SW480 (cell line): Measurements from ENCODE around the gene SLC9A3.
"Not testable (repeated sequence)": the region's sequence is repeated elsewhere in the genome, so short reads cannot be mapped to it uniquely, and the experiment has no call there.

Experiments
- DNase-seq: peaks from one replicate; pipeline ENCODE4 v3.0.0-alpha.2; 2016; ENCODE audit warnings: low spot score

SLC9A3 gene

DNA sequence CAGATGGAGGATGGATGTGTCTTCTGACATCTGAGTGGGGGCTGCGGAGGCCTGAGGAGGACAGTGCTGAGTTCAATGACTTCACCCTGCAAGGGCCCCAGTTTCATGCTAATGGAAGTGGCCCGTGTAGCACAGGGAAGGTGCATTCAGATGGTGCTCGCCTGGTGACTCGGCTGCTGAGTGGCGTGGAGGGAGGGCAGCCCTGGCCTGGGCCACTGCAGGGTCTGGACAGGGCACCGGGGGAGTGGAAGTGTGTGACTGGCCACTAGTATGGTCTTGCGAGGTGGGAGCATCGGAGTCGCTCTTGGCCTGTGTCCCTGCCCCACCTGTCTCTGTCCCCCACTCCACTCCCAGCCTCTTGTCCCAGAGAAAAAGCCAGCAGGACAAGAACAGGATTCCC is 1.7 kb upstream of the SLC9A3 start:
- DNase-seq = no peak

DNA sequence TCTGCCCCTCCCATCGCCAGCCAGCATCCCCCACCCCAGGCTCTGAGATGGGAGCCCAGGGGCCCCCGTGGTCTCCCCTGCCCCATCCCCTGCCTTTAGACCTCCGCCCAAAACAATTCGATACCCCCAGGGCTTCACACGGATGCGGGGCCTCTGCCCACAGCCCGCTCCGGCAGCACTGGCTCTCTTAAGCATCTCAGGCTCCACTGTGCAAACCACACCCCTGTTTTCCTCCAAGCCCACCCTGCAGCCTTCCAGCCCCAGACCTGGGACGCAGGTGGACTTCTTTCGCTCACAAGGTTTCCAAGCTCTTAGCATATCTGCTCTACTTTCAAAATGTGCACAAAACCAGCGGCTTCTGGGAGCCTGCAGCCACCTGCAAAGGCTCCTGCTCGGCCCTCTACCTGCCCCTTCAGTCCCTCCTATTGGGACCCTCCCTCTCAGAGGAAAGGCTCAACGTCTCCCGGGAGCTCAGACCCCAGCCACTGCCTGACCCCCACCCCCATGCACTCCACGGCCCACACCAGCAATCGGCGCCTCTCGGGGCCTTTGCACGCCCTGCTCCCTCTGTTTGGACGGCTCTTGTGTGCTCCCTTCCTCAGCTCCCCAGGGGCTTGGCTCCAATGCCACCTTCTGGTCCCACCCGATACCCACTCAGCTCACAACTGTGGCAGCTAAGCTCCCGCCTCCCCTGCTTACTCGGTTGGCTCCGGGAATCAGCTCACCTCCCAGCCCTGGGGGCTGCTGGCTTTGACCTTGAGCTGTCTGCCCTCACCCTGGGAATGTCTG is 918 bp upstream of the SLC9A3 start:
- DNase-seq = no peak

DNA sequence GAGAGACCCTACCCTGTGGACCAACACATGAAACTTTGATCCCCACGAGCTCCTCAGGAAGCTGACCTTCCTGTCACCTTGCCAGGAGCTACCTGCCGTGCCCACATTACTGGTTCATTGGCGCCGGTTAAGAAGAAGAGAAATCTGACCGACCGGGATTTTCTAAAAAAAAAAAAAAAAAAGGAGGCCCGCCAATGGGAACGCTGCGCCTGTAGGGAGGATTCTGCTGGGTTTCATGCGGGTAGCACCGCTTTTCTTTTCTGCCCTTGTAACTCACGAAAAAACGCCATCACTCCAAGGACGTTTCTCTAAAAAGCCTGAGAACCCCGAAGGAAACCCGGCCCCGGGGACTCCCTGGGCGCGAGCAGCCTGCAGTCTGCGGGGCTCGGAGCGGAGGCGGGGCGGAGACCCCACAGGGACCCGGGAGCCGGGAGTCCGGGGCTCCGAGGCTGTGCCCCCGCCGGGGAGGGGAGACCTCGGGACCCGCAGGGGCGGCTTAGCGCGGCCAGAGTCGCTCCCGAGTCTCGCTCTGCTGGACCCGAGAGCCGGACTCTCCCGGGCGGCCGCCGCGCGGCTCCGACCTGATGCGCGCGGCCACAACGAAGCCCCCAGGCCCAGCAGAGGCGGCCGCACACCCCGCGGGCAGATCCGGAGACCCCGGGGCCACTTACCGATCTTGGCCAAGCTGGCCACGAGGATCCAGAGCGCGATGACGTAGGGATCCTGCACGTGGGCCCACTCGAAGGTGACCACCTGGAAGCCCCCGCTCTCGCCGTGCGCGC is 617 bp downstream of the SLC9A3 start:
- peak; percentile 38 for DNase-seq

DNA sequence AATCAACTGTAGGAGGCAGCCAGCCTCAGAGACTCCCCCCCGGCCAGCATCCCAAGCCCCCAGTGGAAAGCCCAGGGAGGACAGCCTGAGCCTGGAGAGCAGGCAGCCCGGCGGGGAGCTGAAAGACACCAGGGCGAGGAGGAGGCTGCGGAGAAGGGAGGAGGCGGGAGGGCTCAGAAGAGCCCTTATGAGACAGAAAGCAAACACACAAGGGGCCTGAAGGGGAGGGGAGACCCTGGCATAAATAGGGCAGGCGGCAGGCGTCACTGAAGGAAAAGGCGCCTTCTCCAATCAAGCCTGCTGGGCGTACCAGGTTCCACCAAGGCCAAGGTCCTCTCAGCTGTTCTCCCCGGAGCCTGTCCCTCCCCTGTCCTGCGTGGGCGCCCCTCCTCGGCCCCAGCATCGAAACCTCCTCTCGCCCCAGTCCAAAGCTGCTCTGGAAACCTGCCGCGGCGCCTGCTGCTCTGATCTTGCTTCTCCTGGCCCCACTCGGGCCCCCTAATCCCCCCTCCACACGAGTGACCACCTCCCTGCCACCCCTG is 1.3 kb downstream of the SLC9A3 start:
- DNase-seq = no peak

DNA sequence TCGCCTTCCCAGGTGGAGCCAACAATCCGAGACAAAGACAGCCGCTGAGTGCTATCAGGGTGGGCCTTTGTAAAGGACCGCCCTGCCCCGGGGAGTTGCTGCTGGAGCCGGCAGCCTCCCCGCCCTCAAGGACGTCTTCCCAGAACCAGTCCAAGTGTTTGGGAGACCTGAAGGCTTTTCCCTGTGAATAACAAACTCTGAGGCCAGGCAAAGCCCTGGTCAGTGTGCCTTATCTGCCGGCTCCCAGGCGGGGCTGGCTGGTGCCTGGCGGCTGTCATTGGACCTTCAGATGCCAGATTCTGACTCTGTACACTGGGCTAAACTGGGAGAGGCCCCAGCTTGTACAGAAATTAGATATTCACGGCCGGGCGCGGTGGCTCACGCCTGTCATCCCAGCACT is 2.1 kb downstream of the SLC9A3 start:
- no peak for DNase-seq

DNA sequence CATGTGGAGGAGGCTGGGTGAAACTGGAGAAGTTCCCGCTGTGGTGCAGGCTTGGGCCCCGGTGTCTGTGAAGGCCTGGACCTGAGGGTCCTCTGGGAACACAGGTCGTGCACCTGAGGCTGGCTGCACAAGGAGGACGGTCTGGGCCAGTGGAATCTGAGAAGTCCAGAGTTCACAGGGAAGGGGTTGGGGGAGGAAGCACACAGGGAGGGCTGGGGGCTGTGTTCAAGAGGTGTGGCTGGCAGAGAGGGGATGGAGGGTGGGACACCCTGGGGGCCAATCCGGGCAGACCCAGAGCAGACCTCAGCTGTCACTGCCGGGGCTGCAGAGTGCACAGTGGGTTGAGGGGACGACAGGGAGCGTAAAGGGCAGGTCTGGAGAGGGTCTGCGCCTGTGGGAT is 2.6 kb downstream of the SLC9A3 start:
- no peak for DNase-seq

DNA sequence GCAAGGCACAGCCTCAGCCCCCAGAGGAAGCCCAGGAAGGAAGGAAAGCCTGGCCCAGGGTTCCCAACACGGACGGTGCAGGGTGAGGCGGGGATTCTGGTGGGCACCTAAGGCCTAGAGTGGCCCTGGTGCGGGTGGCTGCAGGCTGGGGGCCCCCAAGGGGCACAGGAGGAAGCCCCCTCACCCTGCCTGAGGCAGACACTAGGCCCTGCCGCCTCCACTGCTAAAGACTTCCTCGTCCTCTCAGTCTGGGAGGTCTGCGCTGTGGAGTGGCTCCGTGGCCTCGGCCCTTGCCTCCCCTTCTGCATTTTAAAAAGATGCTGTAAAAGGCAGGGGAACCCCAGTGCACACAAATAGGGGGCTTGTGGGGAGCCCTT is 3.4 kb downstream of the SLC9A3 start:
- no peak for DNase-seq

DNA sequence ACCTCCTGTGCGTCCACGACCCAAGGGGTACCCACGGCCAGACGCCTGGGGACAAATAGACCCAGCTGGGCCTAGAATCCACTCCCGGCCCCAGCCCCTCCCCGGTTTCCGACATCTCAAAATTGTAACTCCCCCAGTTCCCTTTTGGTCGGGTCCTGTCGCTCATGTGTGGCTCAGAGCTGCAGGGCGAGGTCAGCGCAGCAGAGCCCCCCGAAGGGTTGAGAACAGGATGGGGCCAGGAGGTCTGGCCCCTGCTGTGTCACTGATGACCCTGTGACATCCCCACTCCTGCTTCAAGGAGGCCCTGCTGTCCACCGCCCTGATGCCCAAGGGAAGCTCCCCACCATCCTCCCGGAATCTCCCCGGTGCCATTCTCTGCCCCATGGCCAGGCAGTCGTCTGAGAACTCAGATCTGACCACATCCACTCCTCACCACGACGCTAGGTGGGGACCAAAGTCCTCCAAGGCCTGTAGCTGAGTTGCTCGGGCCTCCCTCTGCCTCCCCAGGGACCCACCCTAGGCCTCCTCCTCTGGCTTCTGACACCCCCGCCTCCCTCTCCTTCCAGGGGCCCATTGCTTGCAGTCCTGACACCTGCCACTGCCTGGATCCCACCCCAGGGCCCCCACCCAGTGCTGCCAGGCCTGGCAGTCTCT is 3.9 kb downstream of the SLC9A3 start:
- DNase-seq = no peak

DNA sequence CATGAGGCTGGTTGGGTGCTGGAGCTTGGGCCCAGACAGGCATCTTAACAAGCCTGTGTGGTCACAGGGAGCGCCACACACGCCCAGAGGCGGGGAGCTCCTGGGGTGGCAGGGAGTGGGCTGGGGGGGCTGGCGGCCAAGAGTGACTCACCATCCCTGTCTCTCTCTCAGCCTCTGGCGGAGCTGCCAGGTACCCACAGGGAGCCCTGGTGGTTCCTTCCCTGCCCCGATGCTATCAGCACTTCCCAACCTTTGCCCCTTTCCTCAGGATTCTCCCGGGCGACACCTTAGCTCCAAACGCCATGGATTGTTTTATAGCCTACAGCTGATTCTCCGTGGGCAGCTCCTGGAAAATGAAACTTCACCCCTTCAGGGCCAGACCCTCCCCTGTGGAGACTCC is 5.5 kb downstream of the SLC9A3 start:
- DNase-seq = peak; percentile 84

DNA sequence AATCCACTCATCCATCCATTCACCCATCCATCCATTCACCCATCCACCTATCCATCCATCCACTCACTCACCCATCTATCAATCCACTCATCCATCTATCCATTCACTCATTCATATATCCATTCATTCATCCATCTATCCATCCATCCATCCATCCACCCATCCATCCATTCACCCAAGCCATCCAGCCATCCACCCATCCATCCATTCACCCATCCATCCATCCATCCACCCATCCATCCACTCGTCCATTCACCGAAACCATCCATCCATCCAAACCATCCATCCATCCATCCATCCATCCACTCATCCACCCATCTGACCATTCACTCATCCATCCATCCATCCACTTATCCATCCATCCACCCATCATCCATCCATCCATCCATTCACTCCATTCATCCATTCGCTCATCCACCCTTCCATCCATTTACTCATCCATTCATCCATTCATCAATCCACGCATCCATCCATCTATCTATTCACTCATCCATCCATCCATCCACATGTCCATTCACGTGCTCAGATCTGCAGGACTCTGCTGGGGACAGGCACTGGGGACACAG is 6.6 kb downstream of the SLC9A3 start:
- no peak for DNase-seq

DNA sequence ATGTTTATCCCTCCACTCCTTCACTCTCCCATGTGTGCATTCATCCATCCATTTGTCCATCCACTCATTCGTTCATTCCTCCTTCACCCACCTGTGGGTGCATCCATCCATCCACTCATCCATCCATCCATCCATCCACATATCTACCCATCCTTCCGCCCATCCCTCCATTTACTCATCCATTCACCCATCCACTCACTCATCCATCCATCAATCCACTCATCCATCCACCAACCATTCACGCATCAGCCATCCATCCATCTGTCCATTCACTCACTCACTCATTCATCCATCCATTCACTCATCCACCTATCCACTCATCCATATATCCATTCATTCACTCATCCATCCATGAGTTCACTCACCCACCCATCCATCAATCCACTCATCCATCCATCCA is 7.3 kb downstream of the SLC9A3 start:
- DNase-seq = no peak

DNA sequence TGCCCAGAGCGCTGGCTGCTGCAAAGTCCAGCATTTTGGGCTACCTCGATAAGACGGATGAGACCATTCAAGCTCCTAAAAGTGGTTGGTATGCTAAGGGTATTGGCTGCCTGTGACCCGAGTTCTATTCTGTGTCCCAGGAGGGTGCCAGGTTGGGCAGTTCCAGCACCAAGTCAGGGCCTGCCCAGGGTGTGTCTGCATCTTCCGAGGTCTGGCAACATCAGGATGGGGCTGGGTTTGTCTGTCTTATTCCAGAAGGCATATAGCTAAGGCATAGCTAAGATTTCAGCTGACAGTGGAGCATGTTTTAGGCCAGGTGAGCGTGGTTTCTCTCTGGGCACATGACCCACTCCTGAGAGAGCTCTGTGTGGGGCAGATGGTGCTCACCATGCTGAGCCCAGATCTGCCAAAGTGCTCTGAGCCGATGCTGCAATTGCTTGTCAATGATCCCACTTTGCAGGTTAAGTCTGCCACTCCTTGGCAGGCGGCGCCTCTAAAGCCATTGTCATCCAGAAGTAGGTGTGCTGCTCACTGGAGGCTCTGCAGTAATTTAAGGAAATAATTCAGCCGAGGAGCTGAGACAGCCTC is 7.8 kb downstream of the SLC9A3 start:
- no peak for DNase-seq

DNA sequence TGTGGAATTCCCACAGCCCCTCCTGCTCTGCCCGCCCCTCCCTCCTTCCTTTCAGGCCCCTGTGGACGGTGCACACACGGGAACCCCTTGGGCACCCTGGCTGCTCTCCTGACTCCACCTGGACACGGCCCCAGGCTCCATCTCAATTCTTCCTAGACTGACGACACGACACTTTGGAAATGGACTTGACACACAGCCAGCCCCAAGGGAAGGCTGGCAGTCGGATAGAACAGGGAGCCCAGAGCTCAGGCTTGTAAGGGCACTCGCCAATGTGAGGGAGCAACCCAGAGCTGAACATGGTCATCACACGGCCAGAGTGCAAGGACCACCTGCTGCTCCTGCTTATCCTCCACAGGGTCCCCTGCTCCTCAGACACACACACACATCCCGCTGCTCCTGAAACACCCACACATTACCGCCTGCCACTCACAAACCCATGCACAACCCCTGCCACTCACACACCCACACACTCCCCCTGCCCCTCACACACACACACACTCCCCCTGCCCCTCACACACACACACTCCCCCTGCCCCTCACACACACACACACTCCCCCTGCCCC is 8.9 kb downstream of the SLC9A3 start:
- peak; percentile 40 for DNase-seq

DNA sequence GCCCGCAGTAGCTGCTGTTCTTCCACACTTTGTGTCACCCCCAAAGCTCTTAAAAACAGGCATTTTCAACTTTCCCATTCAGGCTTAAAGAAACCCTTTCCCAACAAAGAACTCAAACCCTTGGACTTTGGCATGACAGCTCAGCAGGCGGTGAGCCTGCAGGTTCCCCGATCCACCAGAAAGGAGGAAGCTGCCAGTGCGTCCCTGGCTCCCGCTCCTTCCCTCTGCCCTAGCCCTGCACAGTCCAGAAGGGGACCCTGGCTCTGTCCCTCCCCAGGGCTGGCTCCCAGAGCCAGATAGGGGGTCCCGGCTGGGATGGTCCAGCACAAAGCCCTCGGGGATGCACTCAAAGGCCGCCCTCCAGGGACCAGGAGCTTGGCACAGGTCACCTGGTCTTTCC is 9.6 kb downstream of the SLC9A3 start:
- DNase-seq = no peak

DNA sequence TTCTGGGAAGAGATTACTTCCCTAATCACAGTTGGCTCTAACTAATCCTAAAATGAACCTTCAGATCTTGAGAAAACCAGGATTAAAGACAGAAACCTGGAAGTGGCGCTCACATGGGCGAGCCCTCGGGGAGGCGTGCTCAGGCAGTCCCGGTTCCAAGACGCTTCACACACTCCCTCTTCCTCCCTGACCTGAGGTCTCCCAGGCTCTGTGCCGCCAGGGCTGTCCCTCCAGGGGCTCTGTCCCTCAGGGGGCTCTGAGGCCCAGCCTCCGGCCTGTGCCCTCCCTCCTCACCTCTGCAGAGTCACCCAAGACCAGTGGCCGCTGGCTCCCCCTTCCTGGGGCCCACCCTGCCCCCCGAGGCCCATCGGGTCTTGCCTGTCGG is 10.2 kb downstream of the SLC9A3 start:
- DNase-seq = no peak

DNA sequence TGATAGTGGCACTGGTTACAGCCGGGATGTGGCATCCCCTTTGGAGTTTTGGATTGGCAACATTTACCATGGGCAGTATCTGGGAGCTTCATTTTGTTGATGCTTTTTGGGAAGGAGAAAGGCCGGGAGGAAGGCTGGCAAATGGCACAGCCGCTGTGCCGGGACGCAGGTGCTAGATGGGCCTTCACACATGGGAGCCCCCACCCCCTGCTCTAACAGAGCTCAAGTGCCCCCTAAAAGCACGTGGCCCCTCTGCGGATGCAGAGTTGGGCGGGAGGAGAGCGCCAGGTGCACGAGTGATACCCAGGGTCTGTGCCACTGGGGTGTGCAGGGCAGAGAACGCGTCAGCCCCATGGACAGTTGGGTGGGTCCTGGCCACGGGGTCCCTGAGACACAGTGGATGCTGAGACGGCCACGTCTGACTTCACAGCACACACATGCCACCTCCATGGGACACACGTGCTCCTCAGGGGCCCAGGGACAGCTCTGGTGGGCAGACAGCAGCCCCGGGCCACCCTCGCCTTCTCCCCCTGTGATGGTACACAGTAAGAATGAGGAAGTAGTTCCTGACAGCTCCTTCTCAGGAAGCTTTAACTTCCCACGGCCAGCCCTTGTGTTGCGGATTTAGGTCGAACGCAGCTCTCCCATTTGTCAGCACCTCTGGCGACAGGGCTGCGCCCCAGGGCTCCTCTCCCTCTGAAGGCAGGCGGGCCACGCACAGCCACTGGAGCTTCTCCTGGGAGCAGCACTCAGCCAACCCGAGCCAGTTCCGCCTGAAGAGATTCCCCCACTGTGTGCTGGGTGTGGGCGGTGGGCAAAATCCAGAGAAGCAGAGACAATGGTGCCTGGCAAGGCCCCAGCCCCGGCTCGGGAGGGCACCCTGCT is 10.8 kb downstream of the SLC9A3 start:
- DNase-seq = no peak

DNA sequence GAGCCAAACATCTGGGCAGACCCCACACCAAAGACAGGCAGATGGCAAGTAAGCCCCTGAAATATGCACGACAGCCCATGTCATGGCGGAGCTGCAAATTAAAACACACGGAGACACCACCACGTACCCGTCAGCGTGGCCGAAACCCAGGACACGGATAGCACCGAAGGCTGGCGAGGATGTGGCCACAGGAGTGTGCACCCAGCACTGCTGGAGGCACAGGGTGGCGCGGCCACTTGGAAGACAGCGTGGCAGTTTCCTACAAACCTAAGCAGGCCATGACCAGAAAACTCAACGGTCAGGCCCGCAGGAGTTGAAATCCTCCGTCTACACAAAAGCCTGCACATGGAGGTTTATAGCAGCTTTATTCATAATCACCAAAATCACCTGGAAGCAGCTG is 12.8 kb downstream of the SLC9A3 start:
- no peak for DNase-seq

DNA sequence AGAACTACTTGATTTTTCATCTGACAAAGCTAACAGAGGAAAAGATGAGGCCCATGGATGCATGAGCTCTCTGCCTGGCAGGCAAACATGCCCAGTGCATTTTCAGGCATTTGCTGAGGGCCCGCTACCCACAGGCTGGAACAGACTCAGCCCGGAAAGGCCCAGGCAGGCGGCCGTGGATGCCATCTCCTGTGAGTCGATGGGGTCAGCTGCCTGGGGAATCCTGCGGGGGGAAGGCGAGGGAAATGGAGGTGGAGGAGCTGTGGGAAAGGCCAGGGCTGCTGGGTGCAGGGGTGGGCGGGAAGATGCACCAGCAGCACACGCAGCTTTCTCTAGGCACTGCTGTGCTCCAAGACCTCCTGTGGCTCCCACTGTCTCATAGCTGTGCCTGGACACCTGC is 13.7 kb downstream of the SLC9A3 start:
- DNase-seq = no peak

DNA sequence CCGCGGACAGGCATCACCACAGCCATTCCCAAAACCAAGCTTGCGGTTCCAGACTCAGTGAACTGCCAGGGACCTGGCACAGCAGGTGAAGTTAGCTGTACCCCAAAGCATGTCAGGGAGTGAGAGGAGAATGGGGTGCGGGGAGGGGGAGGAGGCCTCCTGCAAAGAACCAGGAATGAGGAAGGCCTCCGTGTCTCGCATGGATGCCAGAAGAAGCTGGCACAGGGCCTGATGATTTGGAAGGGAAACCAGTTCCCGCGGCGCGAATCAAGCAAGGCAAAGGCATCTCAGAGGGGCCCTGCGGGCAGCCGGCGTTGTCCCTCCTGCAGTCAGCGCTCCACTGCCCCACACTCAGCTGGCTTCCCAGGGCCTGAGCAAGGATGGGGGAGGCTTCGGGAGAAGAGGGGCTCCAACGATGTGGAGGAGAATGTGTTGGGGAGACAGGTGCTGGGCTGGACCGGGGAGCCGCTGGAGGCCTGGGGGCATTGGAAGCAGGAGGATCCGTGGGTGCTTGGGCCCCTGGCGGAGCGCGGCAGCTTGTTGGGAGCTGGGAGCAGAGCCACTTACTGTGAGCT is 14.6 kb downstream of the SLC9A3 start:
- no peak for DNase-seq

DNA sequence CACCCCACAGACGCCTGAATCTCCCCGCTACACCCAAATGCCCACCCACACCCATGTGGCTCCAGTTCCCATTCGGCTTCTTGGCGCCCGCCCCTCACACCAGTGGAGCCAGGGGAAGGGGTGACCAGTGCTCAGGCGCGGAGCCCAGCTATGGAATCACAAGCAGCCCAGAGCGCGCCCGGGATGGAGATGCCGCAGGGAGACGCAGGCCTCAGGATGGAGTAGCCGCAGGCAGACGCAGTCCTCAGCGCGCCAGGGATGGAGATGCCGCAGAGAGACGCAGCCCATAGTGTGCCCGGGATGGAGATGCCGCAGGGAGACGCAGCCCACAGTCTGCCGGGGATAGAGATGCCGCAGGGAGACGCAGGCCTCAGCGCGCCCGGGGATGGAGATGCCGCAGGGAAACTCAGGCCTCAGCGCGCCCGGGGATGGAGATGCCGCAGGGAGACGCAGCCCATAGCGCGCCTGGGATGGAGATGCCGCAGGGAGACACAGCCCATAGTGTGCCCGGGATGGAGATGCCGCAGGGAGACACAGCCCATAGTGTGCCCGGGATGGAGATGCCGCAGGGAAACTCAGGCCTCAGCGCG is 16.2 kb downstream of the SLC9A3 start:
- DNase-seq = not testable (repeated sequence)
